Skin epidermis (tissue), 12 donors: Measurements from ENCODE around the gene HADHA.

Experiments used
- H3K27ac ChIP-seq, 21 experiments: fragments of 200-600 bp; sonication (generic) in 11 of 21; one replicate each; pipeline ENCODE4 v1.5.0; 2020; ENCODE audit warnings: mild to moderate bottlenecking in 3 of 21, inconsistent platforms in 2 of 21, moderate library complexity in 2 of 21
- H3K4me3 ChIP-seq, 7 experiments: fragments of 200-600 bp; sonication (generic) in 2 of 7; one replicate each; pipeline ENCODE4 v1.5.0; 2020; ENCODE audit warnings: inconsistent platforms in 2 of 7, mild to moderate bottlenecking in 2 of 7, moderate library complexity in 1 of 7

The HADHA gene

DNA sequence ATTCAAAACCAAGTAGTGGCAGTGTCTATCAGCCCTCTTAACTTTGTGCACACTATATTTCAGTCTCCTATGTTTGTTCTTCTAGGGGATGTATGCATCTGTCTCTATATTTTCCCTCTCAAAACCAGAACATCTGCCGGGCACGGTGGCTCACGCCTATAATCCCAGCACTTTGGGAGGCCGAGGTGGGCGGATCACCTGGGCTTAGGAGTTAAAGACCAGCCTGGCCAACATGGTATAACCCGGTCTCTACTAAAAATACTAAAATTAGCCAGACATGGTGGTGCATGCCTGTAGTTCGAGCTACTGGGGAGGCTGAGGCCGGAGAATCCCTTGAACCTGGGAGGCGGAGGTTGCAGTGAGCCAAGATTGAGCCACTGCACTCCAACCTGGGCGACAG is 81.5 kb downstream of the HADHA start:
- H3K4me3 ChIP-seq = no peak overlapping the region
- H3K27ac ChIP-seq = no peak overlapping the region

DNA sequence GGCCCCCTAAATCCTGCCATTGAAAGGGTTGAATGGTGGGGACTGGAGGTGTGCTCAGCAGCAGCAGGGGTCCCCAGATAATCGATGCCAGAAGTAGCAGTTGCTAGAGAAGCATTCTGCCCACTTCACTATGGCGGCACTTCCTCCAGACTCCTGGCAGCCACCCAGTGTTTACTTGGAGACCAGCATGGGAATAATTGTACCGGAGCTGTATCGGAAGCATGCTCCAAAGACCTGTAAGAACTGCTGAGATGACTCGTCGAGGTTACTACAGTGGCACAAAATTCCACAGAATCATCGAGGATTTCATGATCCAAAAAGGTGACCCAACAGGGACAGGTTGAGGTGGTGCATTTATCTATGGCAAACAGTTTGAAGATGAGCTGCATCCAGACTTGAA is 82.5 kb downstream of the HADHA start:
- H3K4me3 ChIP-seq = no peak overlapping the region

DNA sequence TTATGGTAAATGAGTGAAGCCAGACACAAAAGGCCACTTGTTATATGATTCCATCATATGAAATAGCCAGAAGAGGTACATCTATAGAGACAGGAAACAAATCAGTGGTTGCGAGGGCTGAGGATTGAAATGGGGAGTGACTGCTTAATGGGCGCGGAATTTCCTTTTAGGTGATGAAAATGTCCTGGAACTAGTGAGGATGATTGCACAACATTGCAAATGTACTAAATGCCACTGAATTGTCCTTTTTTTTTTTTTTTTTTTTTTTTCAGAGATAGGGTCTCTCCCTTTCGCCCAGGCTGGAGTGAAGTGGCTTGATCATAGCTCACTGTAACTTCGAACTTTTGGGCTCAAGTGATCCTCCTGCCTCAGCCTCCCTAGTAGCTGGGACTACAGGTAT is 86.9 kb downstream of the HADHA start:
- Histone ChIP-seq H3K27ac (no peak overlapping the region), H3K4me3 (no peak overlapping the region)

More for the DNA sequence above, 82.5 kb downstream of the HADHA start:
- H3K27ac ChIP-seq = no peak overlapping the region

DNA sequence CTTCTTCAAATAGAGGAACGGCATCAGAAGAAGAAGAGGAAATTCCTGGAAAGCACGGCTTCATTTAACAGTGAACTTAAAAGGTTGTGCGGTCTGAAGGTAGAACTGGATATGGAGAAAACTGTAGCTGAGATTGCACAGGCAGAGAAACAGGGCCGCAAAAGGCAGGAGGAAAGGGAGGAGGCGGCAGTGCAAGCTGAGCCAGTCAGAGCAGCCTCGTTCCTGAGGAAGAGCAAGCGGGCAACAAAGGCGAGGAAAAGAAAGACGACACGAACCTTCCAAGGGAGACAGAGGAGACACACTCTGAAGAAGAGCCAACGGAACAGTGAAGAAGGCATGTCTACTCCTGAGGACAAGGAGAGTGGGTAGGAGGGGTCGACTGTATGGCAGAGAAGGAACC is 94.2 kb downstream of the HADHA start:
- no peak overlapping the region for H3K4me3 ChIP-seq

DNA sequence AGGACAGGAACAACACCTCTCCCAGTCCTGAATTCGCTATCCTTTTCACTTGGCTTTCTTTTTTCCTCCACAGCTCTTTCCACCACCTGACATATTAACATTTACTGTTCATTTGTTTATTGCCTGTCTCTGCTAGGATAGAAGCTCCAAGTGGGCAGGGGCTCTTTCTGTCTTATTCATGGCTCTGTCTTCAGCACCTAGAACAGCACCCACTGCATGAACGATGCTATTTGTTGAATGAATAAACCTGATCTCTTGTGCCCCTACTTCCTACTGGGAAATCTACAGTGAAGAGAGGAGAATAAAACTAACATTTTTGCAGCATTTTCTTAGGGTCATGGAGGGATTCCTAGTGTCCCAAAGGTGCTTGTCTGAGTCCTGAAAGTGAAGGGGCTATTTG is 95.9 kb downstream of the HADHA start:
- H3K4me3 ChIP-seq = no peak overlapping the region
- H3K27ac ChIP-seq = no peak overlapping the region

More for the DNA sequence above, 94.2 kb downstream of the HADHA start:
- no peak overlapping the region for H3K27ac ChIP-seq

DNA sequence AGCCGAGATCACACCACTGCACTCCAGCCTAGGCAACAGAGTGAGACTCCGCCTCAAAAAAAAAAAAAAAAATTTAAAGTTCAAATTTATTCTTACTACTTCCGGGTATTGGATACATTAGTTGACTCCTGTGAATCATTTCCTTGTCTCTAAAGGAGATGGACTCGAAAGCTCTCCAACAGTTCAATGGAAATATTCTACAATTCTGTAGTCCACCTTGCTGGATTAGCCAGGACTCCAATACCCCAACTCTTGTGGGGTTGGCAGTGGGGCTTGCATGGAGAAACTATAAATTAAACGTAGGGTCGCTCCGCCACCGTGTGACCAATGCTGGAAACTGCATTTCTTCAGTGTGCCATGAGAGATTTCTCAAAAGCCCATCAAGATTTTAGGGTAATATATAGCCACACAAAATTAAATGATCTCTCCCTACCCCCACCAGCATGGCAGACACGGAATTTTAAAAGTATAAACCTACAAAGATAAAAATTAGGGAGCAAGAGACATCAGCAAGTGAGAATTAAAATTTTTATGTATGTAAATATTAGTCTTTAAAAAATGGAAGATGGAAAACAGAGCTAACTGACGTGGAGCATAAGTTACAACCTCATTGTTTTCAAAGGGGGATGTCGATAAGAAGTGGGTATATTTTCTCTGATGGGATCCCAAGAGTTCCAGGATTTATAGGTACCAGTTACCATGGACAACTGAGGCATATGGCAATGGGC is 99.3 kb downstream of the HADHA start:
- Histone ChIP-seq H3K27ac (no peak overlapping the region), H3K4me3 (no peak overlapping the region)

DNA sequence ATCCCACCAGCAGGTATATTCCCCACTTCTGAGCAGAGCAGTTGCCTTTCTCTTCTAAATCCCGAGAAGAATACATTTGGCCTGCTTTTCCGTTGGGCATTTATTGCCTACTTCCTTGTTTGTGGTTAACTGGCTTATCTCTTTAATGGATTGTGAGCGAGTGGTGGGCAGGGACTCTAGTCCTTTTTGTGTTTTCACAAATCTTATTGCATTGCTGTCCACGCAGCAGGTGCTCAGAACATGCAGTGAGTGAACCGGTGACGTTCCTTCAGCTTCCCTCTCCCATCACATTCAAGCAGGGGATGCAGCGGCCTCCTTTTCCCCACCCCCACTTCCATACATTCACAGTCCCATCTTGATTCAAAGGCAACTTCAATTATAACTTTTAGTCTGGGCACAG is 100.4 kb downstream of the HADHA start:
- H3K27ac ChIP-seq = no peak overlapping the region

DNA sequence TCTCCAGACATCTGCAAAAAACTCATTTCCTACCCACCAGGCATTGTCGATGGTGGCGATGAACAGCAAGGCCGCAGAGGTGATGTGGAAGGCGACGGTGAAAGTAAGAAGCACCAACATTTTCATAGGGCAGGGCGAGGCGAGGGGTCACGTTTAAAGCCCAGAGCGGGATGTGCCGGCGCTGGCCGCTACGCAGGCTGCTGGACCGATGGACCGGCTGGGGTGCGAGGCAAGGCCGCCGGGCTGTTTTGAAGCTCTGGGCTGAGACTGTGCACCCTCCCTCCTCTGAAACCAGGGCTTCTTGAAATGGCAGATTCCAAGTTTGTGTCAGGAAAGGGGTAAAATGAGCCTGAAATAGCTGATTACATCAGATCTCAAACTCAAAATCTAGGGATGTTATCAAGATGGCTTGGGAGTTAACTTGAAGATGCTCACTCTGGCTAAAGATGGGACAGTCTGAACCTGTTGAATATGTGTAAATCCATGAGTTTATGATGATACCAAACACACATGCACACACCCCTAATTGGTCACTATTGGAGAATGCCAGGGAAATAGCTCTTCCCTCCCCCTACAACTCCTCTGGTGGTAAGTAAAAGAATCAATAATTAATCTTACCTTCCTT is 103.2 kb downstream of the HADHA start:
- H3K27ac ChIP-seq = no peak overlapping the region

More for the DNA sequence above, 100.4 kb downstream of the HADHA start:
- H3K4me3 ChIP-seq = no peak overlapping the region

More for the DNA sequence above, 103.2 kb downstream of the HADHA start:
- H3K4me3 ChIP-seq = no peak overlapping the region
